ENCODE data around the gene RNF123. TPM values are rescaled to one million over a fixed set of nuclear protein-coding genes. Genes with fewer than 3 reads are reported as not detected.

RNF123 gene
- total and polyA plus RNA-seq, 4 donors: 34.3 to 104 (median 40.2) TPM

- no peak for TF ChIP-seq REST (IDR thresholded peaks at IDR 0.05)
- no peak for TF ChIP-seq HNF4G (IDR thresholded peaks at IDR 0.05)
These were observed 28.9 kb downstream of the RNF123 start (continued) for GRCh38 chr3:49717959-49718857.

GRCh38 chr3:49718858-49719213, 29.5 kb downstream of the RNF123 start:
- H3K36me3 ChIP-seq (ENCODE audit: control insufficient read depth in 4 of 4, insufficient read depth in 3 of 4, low read depth in 1 of 4, low read length in 3 of 4): peaks cover 6 to 54% (median 19%) of the 10 kb centered on the region in 4 donors
- H3K27me3 ChIP-seq (ENCODE audit: control insufficient read depth in 4 of 4, insufficient read depth in 4 of 4, low read length in 3 of 4): no peaks in the 10 kb centered on the region
- no peak overlapping the region for H3K27ac ChIP-seq (ENCODE audit: low read depth in 1 of 2, low read length in 2 of 2)
- TF ChIP-seq RXRA (IDR thresholded peaks at IDR 0.05) (no peak), FOXA1 (IDR thresholded peaks at IDR 0.05) (peak; percentile 9)
- WGBS: 35% methylated on average over 33 of the region's 33 CpGs
- peaks cover 4 to 29% (median 18%) of the 10 kb centered on the region in 4 donors for H3K4me1 ChIP-seq (ENCODE audit: control insufficient read depth in 4 of 4, insufficient read depth in 4 of 4, low read length in 3 of 4)
- peak overlapping the region in 1 of 3 donors; percentile 6 for H3K4me3 ChIP-seq (ENCODE audit: low read depth in 1 of 3, low read length in 3 of 3)
- H3K9me3 ChIP-seq (ENCODE audit: control insufficient read depth in 4 of 4, low read length in 3 of 4): no peaks in the 10 kb centered on the region
- no peak overlapping the region for H3K9ac ChIP-seq (ENCODE audit: low read depth in 1 of 2, low read length in 2 of 2)
- no peak for DNase-seq (ENCODE audit: low spot score)

- Histone ChIP-seq H3K9me3 (ENCODE audit: control insufficient read depth in 4 of 4, low read length in 3 of 4) (no peaks in the 10 kb centered on the region), H3K27ac (ENCODE audit: low read depth in 1 of 2, low read length in 2 of 2) (peak within 1 kb of the TSS in 1 of 2 donors; percentile 35), H3K4me1 (ENCODE audit: control insufficient read depth in 4 of 4, insufficient read depth in 4 of 4, low read length in 3 of 4) (peaks cover 4 to 31% (median 20%) of the 10 kb centered on the region in 4 donors), H3K9ac (ENCODE audit: low read depth in 1 of 2, low read length in 2 of 2) (no peak within 1 kb of the TSS), H3K27me3 (ENCODE audit: control insufficient read depth in 4 of 4, insufficient read depth in 4 of 4, low read length in 3 of 4) (no peaks in the 10 kb centered on the region), H3K36me3 (ENCODE audit: control insufficient read depth in 4 of 4, insufficient read depth in 3 of 4, low read depth in 1 of 4, low read length in 3 of 4) (peaks cover 2 to 50% (median 18%) of the 10 kb centered on the region in 4 donors), H3K4me3 (ENCODE audit: low read depth in 1 of 3, low read length in 3 of 3) (peak within 1 kb of the TSS in 2 of 3 donors; percentile 6 to 58)
- DNase-seq (ENCODE audit: low spot score): peak; percentile 91
- 11% methylated on average over 50 of the region's 50 CpGs for WGBS
- peak; percentile 70 for TF ChIP-seq SP1 (IDR thresholded peaks at IDR 0.05)
- no peak for TF ChIP-seq GABPA (IDR thresholded peaks at IDR 0.05 in 1 of 2, conservative IDR thresholded peaks at IDR 0.05 in 1 of 2)
- TF ChIP-seq RXRA (IDR thresholded peaks at IDR 0.05): peak in 1 of 2 donors; percentile 66
- no peak for TF ChIP-seq ZBTB33 (IDR thresholded peaks at IDR 0.05)
- TF ChIP-seq FOXA2 (IDR thresholded peaks at IDR 0.05): no peak
- peak; percentile 43 for TF ChIP-seq CTCF (IDR thresholded peaks at IDR 0.05; ENCODE audit: low read depth, low read length, missing input control)
- no peak for TF ChIP-seq REST (IDR thresholded peaks at IDR 0.05)
- TF ChIP-seq HNF4A (conservative IDR thresholded peaks at IDR 0.05): peak in 1 of 2 donors; percentile 11
- TF ChIP-seq MAX (IDR thresholded peaks at IDR 0.05): no peak
- no peak for TF ChIP-seq EGR1 (IDR thresholded peaks at IDR 0.05; ENCODE audit: low read depth in 2 of 2)
- TF ChIP-seq RAD21 (IDR thresholded peaks at IDR 0.05): peak in 1 of 2 donors; percentile 49
- peak; percentile 31 for TF ChIP-seq YY1 (IDR thresholded peaks at IDR 0.05)
- TF ChIP-seq FOXA1 (IDR thresholded peaks at IDR 0.05): no peak
These were observed 30.0 kb downstream of the RNF123 start, which contains the start of gene AMIGO3 for GRCh38 chr3:49719214-49719884. Gene AMIGO3 (minus strand): TSS chr3:49719684. CDS start chr3:49719465, 219 bp downstream.
